NCI-H2107 (cell line): ENCODE data around the gene DNAJB6.

Source experiments
- DNase-seq: peaks from one replicate; lab custom pipeline; 2025; lab: John Stamatoyannopoulos, UW

Gene DNAJB6

DNA sequence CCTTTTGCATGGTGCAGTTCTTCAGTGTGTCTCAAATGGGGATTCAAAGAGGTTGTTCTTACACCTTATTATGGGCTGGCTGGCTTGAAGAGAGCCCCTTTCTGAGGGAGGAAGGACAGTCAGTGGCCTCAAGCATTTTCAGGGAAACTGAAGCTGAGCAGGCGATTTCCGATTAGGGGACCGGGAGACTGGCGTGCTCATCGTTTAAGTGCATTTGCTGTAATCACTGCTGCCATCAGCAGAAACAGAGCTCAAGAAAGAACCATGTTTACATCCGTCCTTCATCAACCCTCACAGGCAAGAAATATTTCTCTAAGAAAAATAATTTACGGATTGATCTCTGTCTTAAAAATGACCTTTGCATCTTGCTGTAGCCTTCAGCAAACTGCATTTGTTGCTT lies 32.2 kb downstream of the DNAJB6 start:
- DNase-seq = no peak

DNA sequence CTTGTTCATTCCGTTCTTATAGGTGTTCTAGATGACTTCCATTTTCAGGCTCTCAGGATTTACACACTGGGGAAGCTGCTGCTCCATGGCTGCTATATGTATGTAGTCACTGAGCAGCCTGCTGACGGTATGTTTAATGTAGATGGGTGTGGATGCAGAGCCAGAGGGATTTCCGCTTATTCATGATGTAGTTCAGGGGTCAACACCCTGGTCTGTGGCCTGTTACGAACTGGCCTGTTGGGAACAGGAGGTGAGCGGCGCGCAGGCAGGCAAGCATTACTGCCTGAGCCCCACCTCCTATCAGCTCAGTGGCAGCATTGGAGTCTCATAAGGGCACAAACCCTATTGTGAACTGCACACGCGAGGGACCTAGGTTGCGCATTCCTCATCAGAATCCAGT lies 33.9 kb downstream of the DNAJB6 start:
- no peak for DNase-seq

GRCh38 chr7:157371296-157371695 lies 34.5 kb downstream of the DNAJB6 start:
- DNase-seq = no peak

DNA sequence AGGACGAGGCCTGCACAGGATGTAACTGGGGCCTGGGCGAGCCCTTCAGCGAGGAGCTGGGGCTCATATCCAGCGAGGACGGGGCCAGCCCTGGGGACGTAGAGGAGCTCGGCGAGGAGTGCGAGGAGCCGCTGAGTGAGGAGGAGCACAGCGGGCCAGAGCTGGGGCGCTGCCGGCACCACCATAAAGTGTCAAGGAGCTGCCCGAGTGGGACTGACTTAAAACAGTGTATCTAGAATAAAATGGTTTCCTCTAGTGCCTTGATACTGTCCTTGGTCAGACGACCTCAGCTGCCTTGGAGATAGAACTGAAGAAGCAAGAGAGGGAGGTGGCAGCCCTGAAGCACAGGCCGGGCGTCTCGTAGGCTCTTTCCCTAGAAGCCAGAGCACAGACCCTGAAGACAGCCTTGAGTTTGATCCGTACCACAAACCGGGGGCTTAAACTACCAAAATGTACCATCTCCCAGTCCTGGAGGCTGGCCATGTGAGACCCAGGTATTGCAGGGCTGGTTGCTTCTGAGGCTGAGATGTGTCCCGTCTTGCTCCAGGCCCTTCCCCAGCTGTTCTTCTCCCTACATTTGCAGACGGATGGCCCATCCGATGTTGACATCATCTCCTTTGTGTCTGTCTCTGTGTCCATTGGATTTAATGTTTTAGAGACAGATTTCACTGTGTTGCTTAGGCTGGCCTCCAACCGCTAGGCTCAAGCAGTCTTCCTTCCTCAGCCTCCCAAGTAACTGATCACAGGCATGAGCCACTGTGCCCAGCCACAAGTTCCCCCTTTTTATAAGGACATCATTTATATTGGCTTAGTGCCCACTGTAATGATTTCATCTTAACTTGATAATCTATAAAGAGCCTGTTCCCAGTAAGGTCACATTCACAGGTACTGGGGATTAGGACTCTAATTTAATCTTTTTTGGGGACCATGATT lies 35.8 kb downstream of the DNAJB6 start:
- DNase-seq = no peak

DNA sequence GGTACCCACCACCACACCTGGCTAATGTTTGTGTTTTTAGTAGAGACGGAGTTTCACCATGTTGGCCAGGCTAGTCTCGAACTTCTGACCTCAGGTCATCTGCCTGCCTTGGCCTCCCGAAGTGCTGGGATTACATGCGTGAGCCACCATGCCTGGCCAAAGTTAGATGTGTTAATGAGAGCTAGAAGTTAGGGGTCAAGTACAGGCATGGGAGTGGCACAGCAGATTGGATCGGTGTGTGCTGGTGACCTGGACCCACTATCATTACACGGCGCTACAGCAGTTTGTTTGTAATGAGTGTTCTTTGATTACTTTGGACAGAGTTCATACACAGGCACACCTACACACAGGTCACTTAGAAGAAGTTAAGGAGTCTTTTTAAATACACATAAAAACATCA lies 36.7 kb downstream of the DNAJB6 start:
- no peak for DNase-seq

GRCh38 chr7:157375410-157375809 lies 38.6 kb downstream of the DNAJB6 start:
- no peak for DNase-seq

DNA sequence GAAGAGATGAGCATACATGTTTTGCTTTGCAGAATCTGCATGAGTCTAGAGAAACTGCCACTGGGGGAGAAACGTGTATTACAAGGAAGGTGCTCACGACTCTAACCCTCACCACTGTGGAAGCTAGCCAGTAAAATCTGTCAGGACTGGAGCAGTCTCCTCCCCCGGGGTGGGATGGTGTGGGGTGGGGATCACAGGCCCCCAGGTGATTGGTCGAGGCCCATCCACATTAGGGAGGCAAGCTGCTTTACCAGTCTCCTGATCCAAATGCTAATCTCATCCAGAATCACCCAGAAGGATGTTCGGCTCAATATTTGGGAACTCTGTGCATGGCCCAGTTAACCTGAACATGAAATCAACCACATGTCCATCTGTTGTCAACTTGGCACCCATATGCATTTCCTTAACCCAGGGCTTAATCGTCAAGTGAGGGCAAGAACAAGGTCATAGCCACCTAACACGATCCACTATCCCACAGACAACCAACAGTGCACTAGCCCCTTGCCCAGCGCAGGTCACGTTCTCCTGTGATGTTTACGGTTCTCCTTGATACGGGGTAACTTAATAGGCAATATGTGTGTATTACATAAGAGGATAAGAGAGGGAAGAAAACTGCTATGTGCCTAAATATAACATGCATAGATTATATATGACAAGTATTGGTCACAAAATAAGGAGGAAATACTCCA lies 40.8 kb downstream of the DNAJB6 start:
- DNase-seq = no peak

DNA sequence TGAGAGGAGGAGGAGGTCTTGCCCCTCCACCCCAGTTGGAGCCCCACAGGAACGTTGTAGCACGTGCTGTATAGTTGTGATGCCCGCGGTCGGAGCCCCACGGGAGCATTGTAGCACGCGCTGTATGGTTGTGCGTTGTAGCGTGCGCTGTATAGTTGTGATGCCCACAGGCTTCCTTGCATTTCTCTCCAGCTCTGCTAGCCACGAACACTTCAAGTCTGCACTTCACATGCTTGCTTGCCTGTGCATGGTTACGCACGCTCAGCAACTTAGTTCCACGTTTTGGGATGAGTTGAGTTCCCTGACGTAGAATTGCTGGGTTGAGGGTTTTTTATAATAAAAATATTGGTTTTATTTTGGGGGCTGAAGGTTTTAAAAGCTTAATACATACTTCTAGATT lies 41.6 kb downstream of the DNAJB6 start:
- no peak for DNase-seq

GRCh38 chr7:157379493-157379892 lies 42.7 kb downstream of the DNAJB6 start:
- DNase-seq = no peak

DNA sequence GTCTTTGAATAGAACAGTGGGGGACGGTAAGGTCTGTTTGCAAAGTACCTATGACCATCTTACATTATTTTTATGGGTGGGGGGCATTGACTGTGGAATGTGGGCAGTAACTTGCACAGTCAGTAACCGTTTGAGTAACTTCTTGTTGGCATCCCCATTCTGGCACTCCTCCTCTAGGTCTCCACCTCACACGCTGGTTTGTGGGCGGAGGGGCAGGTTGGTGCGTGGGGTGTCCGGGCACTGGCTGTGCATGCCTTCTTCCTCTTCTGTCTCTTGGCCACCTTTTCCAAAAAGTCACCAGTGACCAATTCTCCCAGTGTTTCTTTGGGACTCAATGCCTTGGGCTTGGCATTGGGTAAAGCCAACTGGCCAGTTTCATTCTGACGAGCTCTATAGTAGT lies 43.6 kb downstream of the DNAJB6 start:
- no peak for DNase-seq

GRCh38 chr7:157383868-157384267 lies 47.1 kb downstream of the DNAJB6 start:
- no peak for DNase-seq

DNA sequence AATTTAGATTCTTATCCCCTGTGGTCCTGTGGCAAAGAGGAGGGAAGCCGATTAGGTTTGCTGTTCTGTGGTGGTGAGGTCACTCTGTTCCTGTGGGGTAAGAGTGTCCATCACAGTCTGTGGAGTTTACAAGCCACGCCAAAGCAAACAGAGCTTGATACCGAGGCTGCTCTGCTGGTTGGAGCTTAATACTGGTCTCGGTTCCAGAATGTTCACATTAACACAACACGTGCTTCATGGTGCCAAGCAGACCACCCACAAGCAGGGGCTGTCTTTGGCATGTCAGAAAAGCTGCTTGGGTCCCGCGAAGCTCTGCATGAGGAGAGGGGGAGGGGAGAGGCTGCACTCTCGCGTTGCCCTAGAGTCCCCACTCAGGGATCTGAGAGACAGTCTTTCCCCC lies 47.5 kb downstream of the DNAJB6 start:
- no peak for DNase-seq

GRCh38 chr7:157386979-157387800 lies 50.4 kb downstream of the DNAJB6 start:
- peak; percentile 43 for DNase-seq

- no peak for DNase-seq
These were observed 51.5 kb downstream of the DNAJB6 start for GRCh38 chr7:157388301-157388700.

DNA sequence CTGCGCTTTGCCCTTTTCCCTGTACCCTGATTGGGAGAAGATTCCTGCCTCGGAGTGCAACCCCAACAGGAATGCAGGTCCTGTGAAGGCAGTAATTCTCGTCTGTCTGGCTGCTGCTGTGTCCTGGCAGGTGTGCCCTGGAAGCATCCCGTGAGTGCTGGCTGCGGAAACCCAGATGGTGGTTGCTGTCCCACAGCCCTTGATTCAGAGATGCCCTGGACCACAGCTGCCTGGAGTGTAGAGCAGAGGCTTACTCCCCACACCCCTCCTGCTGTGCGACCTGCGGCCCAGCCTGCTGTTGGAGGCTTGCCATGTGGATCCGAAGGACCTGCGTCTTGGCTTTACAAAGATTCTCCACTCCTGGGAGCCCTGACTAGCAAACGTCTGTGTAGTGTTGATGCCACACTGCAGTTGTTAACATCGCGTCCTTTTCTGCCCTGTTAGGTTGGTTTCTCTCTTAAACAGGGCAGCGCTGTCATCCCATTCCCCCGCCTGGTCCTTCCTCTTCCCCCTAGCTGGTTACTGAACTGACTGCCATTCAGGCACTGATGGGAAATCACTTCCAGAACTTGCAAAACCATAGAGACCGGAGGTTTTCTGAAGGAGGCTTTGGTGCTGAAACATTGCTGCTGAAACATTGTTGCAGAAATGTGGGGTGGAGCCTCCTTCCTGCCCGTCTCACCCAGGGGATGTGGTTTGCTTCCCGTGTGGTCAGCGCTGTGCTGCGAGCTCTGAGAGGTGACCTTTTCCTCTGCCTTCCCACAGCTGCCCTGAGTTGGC lies 53.3 kb downstream of the DNAJB6 start:
- no peak for DNase-seq

DNA sequence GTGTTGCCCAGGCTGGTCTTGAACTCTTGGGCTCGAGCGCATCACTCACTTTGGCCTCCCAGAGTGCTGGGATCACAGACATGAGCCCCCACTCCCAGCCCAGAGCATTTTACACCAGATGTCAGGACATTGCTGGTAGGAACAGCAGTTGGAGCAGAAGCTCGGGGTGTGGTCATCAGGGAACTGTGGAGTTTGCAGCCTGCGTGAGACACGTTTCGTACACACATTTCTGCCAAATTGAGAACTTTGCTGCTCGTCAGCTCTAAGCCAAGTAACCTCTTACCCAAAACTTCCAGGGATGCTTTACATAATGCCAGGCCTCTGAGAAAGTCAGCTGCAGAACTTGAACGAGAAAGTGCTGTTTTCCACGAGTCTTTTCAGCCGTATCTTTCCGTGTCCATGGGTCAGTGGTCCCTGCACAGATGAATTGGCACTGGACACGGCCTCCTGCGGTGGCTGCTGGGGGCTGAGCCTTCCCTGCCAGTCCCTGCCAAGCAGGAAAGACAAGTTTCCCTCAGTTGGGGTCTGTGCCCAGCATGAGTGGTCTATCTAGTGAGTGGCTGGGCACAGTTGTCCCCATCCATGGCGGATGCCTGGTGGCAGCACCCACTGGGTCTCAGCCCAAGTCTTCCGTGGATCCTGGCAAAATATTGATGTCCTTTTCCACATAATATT lies 54.4 kb downstream of the DNAJB6 start:
- no peak for DNase-seq

GRCh38 chr7:157392256-157393037 lies 55.6 kb downstream of the DNAJB6 start:
- no peak for DNase-seq

GRCh38 chr7:157394246-157395191 lies 57.7 kb downstream of the DNAJB6 start:
- DNase-seq = no peak

GRCh38 chr7:157395206-157395605 lies 58.4 kb downstream of the DNAJB6 start:
- DNase-seq = no peak
